Right lobe of liver (tissue), 6 donors: Measurements from ENCODE around the gene FRMD4B. TPM values are rescaled to one million over a fixed set of nuclear protein-coding genes. Genes with fewer than 3 reads are reported as not detected.

Source experiments
- ATAC-seq, 4 donors: fragments of 200-7000 bp; cut with Tn5 transposase; one replicate each; pipeline ENCODE4 v1.9.1; 2020; ENCODE audit warnings: mild to moderate bottlenecking in 4 of 4, moderate library complexity in 4 of 4
- DNase-seq, 3 donors: peaks; one replicate each; pipeline ENCODE4 v3.0.0-alpha.2; 2020
- H3K27ac ChIP-seq, 3 donors: fragments of 200-600 bp; one replicate each; pipeline ENCODE4 v1.8.0; 2022
- H3K27me3 ChIP-seq, 2 donors: fragments of 200-600 bp; one replicate each; pipeline ENCODE4 v1.8.0; 2022
- H3K36me3 ChIP-seq, 4 donors: fragments of 200-600 bp; sonication (generic) in 1 of 4; one replicate each; pipeline versions ENCODE4 v1.5.1 to v1.8.0; 2017 to 2022; ENCODE audit warnings: control low read depth in 1 of 4
- H3K4me1 ChIP-seq, 4 donors: fragments of 200-600 bp; sonication (generic) in 1 of 4; one replicate each; pipeline versions ENCODE4 v1.5.1 to v1.8.0; 2017 to 2022; ENCODE audit warnings: control low read depth in 1 of 4
- H3K4me3 ChIP-seq, 3 donors: fragments of 200-600 bp; one replicate each; pipeline ENCODE4 v1.8.0; 2022
- H3K9me3 ChIP-seq, 4 donors: fragments of 200-600 bp; sonication (generic) in 1 of 4; one replicate each; pipeline versions ENCODE4 v1.5.1 to v1.8.0; 2017 to 2022; ENCODE audit warnings: control low read depth in 1 of 4
- POLR2A ChIP-seq: fragments of 450-650 bp; IDR thresholded peaks from one replicate; pipeline ENCODE4 v1.6.1; 2017; ENCODE audit warnings: antibody characterized with exemption, mild to moderate bottlenecking
- WGBS: methylation state at CpG from one replicate; pipeline ENCODE4 v1.1.6; 2018; ENCODE audit warnings: low coverage, low lambda C conversion rate; ENCODE audit not compliant: insufficient coverage; ENCODE audit errors: missing lambda C conversion rate; 5-methylcytosine and 5-hydroxymethylcytosine counted together
- intact Hi-C, 2 donors: fragments of 100-400 bp; cut with DNase I; formaldehyde crosslinking; loops; one replicate each; pipeline versions ENCODE4 v1.11.2 to v1.14.1; 2022
- total RNA-seq, 6 experiments: library from RNA; depleted of rRNA in 2 of 6; stranded (reverse); fragments of >200 nt in 2 of 6; fragmentation: NEBNext Ultra II Directional in 3 of 6; extraction: Animal tissue kit (Norgen Biotek cat#: 25700) in 3 of 6; gene quantifications; one replicate each; pipeline versions ENCODE4 v1.1.0 to v1.2.4, GENCODE V29; 2016 to 2023
- TF ChIP-seq, protein P1 (sequence below), 4 donors: fragments of 200-600 bp in 3 of 4; fragments of 450-650 bp in 1 of 4; IDR thresholded peaks; one replicate each; pipeline versions ENCODE4 v1.5.1 to v1.8.0; 2016 to 2022; ENCODE audit warnings: antibody characterized with exemption in 4 of 4, mild to moderate bottlenecking in 2 of 4
- donor health status: DM: no; HTN: yes; CAD: no.
- donor health status: DM: no; HTN: no; CAD: no.
- donor health status: DM: no; HTN: no; CAD: no.
- donor health status: DM: no; HTN: yes; CAD: no.
- donor health status: DM: no; HTN: yes; CAD: no.

The FRMD4B gene
- total RNA-seq, 6 experiments from 2014 or later: 9.2 to 21.0 (median 12.3) TPM

DNA sequence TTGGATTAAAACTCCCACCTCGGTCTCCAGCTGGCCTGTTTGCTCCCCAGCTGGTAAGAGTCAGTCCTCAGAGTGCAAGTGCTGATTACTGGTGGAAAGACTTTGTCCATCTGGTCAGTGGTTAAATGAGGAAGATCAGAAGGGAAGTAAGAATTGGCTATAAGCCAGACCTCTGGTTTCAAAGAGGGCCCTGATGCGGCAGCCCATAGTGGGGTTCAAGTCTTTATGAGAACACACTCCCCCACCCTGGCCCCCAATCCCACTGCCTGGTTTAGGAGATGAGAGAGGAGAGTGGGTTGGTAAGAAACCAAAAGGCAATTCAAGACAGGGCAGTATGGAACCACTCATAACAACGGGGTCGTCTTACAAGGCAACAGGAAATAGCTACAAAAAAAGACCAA is 65.0 kb downstream of the FRMD4B start:
- Histone ChIP-seq H3K36me3 (no peaks in the 10 kb centered on the region), H3K9me3 (no peaks in the 10 kb centered on the region), H3K4me1 (no peaks in the 10 kb centered on the region), H3K4me3 (no peak overlapping the region), H3K27me3 (no peaks in the 10 kb centered on the region), H3K27ac (no peak overlapping the region)
- peak; percentile 53 to 65 (median 56) for ATAC-seq
- DNase-seq: no peak
- 37% methylated on average over 4 of the region's 4 CpGs for WGBS
- intact Hi-C loops: no loop called here
- TF ChIP-seq POLR2A: no peak
- TF ChIP-seq, protein P1, sequence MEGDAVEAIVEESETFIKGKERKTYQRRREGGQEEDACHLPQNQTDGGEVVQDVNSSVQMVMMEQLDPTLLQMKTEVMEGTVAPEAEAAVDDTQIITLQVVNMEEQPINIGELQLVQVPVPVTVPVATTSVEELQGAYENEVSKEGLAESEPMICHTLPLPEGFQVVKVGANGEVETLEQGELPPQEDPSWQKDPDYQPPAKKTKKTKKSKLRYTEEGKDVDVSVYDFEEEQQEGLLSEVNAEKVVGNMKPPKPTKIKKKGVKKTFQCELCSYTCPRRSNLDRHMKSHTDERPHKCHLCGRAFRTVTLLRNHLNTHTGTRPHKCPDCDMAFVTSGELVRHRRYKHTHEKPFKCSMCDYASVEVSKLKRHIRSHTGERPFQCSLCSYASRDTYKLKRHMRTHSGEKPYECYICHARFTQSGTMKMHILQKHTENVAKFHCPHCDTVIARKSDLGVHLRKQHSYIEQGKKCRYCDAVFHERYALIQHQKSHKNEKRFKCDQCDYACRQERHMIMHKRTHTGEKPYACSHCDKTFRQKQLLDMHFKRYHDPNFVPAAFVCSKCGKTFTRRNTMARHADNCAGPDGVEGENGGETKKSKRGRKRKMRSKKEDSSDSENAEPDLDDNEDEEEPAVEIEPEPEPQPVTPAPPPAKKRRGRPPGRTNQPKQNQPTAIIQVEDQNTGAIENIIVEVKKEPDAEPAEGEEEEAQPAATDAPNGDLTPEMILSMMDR (IDR thresholded peaks at IDR 0.05): no peak

DNA sequence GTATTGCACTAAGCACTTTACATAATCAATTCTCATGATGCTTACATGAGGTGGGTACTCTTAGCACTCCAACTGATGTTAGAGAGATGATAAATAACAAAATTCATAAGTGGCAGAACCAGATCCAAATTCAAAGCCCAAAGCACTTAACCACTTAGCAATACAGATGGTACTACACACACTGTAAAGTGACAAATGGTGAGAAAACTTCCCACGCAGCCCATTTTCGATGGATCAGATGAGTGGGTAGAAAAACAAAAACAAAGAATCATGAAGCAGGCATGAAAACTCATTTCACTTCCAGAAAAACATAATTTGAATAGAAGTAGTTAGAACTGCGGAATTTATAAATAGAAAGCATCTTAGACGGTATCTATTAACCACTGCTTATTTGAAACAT is 66.2 kb downstream of the FRMD4B start:
- TF ChIP-seq, protein P1 (IDR thresholded peaks at IDR 0.05): no peak
- no peak for TF ChIP-seq POLR2A
- DNase-seq (no peak), ATAC-seq (no peak)
- WGBS: 73% methylated on average over 4 of the region's 4 CpGs
- H3K4me3 ChIP-seq: no peak overlapping the region
- no peaks in the 10 kb centered on the region for H3K27me3 ChIP-seq
- no peaks in the 10 kb centered on the region for H3K9me3 ChIP-seq
- H3K27ac ChIP-seq: no peak overlapping the region
- H3K4me1 ChIP-seq: no peaks in the 10 kb centered on the region
- intact Hi-C loops: loop anchor here in 1 of 2 donors (10.0 kb wide), 1 partner anchor 85 kb away; no protein-coding TSS in a partner anchor
- H3K36me3 ChIP-seq: no peaks in the 10 kb centered on the region

- intact Hi-C loops: loop anchor here in 1 of 2 donors (10.0 kb wide), 1 partner anchor 86 kb away; no protein-coding TSS in a partner anchor
- no peak overlapping the region for H3K27ac ChIP-seq
- no peak overlapping the region for H3K4me3 ChIP-seq
- TF ChIP-seq POLR2A: no peak
- TF ChIP-seq, protein P1 (IDR thresholded peaks at IDR 0.05): no peak
- no peaks in the 10 kb centered on the region for H3K4me1 ChIP-seq
- DNase-seq (no peak), ATAC-seq (no peak)
- no peaks in the 10 kb centered on the region for H3K36me3 ChIP-seq
- no peaks in the 10 kb centered on the region for H3K27me3 ChIP-seq
- H3K9me3 ChIP-seq: no peaks in the 10 kb centered on the region
- 97% methylated on average over 5 of the region's 5 CpGs for WGBS
These were observed 67.5 kb downstream of the FRMD4B start for GRCh38 chr3:69318410-69318809.

- Histone ChIP-seq H3K4me3 (no peak overlapping the region), H3K27ac (no peak overlapping the region), H3K36me3 (no peaks in the 10 kb centered on the region), H3K27me3 (no peaks in the 10 kb centered on the region), H3K9me3 (no peaks in the 10 kb centered on the region), H3K4me1 (no peaks in the 10 kb centered on the region)
- ATAC-seq (no peak), DNase-seq (no peak)
- 43% methylated on average over 3 of the region's 4 CpGs for WGBS
- intact Hi-C loops: loop anchor here in 1 of 2 donors (10.0 kb wide), 1 partner anchor 92 kb away; no protein-coding TSS in a partner anchor
- TF ChIP-seq, protein P1 (IDR thresholded peaks at IDR 0.05): no peak
- no peak for TF ChIP-seq POLR2A
These were observed 72.6 kb downstream of the FRMD4B start for GRCh38 chr3:69313251-69313650.
